Measurements from ENCODE around the gene SMAD9. TPM values are rescaled to one million over a fixed set of nuclear protein-coding genes. Genes with fewer than 3 reads are reported as not detected.
"Not testable (repeated sequence)": the region's sequence is repeated elsewhere in the genome, so short reads cannot be mapped to it uniquely, and the experiment has no call there.

The SMAD9 gene
- total RNA-seq, 3 donors from 2014 or later (not counting 1 experiment from before 2014, with no cell fraction given) = not detected

- Histone ChIP-seq H3K36me3 (ENCODE audit: control insufficient read depth, insufficient read depth, low read length) (no peaks in the 10 kb centered on the region), H3K4me1 (ENCODE audit: control insufficient read depth, insufficient read depth, low read length) (no peaks in the 10 kb centered on the region), H3K27me3 (ENCODE audit: control insufficient read depth, insufficient read depth, low read length) (no peaks in the 10 kb centered on the region), H3K4me3 (ENCODE audit: low read length) (no peak overlapping the region), H3K27ac (ENCODE audit: low read length) (no peak overlapping the region), H3K9me3 (ENCODE audit: control insufficient read depth, insufficient read depth, low read length) (no peaks in the 10 kb centered on the region)
- Mint-ChIP-seq H3K27ac (no peak overlapping the region), H3K4me1 (no peaks in the 10 kb centered on the region), H3K4me3 (no peak overlapping the region), H3K36me3 (no peaks in the 10 kb centered on the region), H3K9me3 (no peaks in the 10 kb centered on the region), H3K27me3 (ENCODE audit: low read depth in 2 of 2) (peaks cover 8 to 21% of the 10 kb centered on the region in 2 donors)
- ATAC-seq (no peak), DNase-seq (no peak)
- no peak for TF ChIP-seq CTCF (IDR thresholded peaks at IDR 0.05)
- intact Hi-C loops (cut with micrococcal nuclease) = no loop called here
- WGBS (ENCODE audit: insufficient coverage) = 62% methylated on average over 8 of the region's 9 CpGs
Measured at GRCh38 chr13:36887758-36888521, 32.1 kb downstream of the SMAD9 start.

GRCh38 chr13:36885901-36886300, 34.1 kb downstream of the SMAD9 start:
- 91% methylated on average over 6 of the region's 6 CpGs for WGBS (ENCODE audit: insufficient coverage)
- Histone ChIP-seq H3K4me1 (ENCODE audit: control insufficient read depth, insufficient read depth, low read length) (no peaks in the 10 kb centered on the region), H3K27ac (ENCODE audit: low read length) (no peak overlapping the region), H3K9me3 (ENCODE audit: control insufficient read depth, insufficient read depth, low read length) (no peaks in the 10 kb centered on the region), H3K27me3 (ENCODE audit: control insufficient read depth, insufficient read depth, low read length) (no peaks in the 10 kb centered on the region), H3K4me3 (ENCODE audit: low read length) (no peak overlapping the region), H3K36me3 (ENCODE audit: control insufficient read depth, insufficient read depth, low read length) (no peaks in the 10 kb centered on the region)
- intact Hi-C loops (cut with micrococcal nuclease) = no loop called here
- no peaks in the 10 kb centered on the region for H3K36me3 Mint-ChIP-seq
- H3K27me3 Mint-ChIP-seq (ENCODE audit: low read depth in 2 of 2) = peaks cover 8 to 18% of the 10 kb centered on the region in 2 donors
- H3K4me3 Mint-ChIP-seq = no peak overlapping the region
- H3K9me3 Mint-ChIP-seq = no peaks in the 10 kb centered on the region
- TF ChIP-seq CTCF (IDR thresholded peaks at IDR 0.05) = no peak
- H3K27ac Mint-ChIP-seq = no peak overlapping the region
- ATAC-seq (no peak), DNase-seq (no peak)
- H3K4me1 Mint-ChIP-seq = no peaks in the 10 kb centered on the region

GRCh38 chr13:36884235-36884634, 35.8 kb downstream of the SMAD9 start:
- Mint-ChIP-seq H3K4me1 (no peaks in the 10 kb centered on the region), H3K4me3 (no peak overlapping the region), H3K36me3 (no peaks in the 10 kb centered on the region), H3K9me3 (no peaks in the 10 kb centered on the region), H3K27ac (no peak overlapping the region), H3K27me3 (ENCODE audit: low read depth in 2 of 2) (peaks cover 10 to 18% of the 10 kb centered on the region in 2 donors)
- Histone ChIP-seq H3K36me3 (ENCODE audit: control insufficient read depth, insufficient read depth, low read length) (no peaks in the 10 kb centered on the region), H3K4me3 (ENCODE audit: low read length) (no peak overlapping the region), H3K27me3 (ENCODE audit: control insufficient read depth, insufficient read depth, low read length) (no peaks in the 10 kb centered on the region), H3K9me3 (ENCODE audit: control insufficient read depth, insufficient read depth, low read length) (no peaks in the 10 kb centered on the region), H3K4me1 (ENCODE audit: control insufficient read depth, insufficient read depth, low read length) (no peaks in the 10 kb centered on the region), H3K27ac (ENCODE audit: low read length) (no peak overlapping the region)
- intact Hi-C loops (cut with micrococcal nuclease) = no loop called here
- 90% methylated on average over 6 of the region's 6 CpGs for WGBS (ENCODE audit: insufficient coverage)
- no peak for TF ChIP-seq CTCF (IDR thresholded peaks at IDR 0.05)
- DNase-seq (no peak), ATAC-seq (no peak)

GRCh38 chr13:36883824-36884223, 36.2 kb downstream of the SMAD9 start:
- intact Hi-C loops (cut with micrococcal nuclease) = no loop called here
- no peaks in the 10 kb centered on the region for H3K36me3 ChIP-seq (ENCODE audit: control insufficient read depth, insufficient read depth, low read length)
- WGBS (ENCODE audit: insufficient coverage) = 81% methylated on average over 6 of the region's 6 CpGs
- Mint-ChIP-seq H3K27me3 (ENCODE audit: low read depth in 2 of 2) (peaks cover 14 to 20% of the 10 kb centered on the region in 2 donors), H3K4me3 (no peak overlapping the region), H3K36me3 (no peaks in the 10 kb centered on the region), H3K4me1 (no peaks in the 10 kb centered on the region), H3K27ac (no peak overlapping the region), H3K9me3 (no peaks in the 10 kb centered on the region)
- H3K4me3 ChIP-seq (ENCODE audit: low read length) = no peak overlapping the region
- no peaks in the 10 kb centered on the region for H3K9me3 ChIP-seq (ENCODE audit: control insufficient read depth, insufficient read depth, low read length)
- no peaks in the 10 kb centered on the region for H3K4me1 ChIP-seq (ENCODE audit: control insufficient read depth, insufficient read depth, low read length)
- no peak for DNase-seq
- no peaks in the 10 kb centered on the region for H3K27me3 ChIP-seq (ENCODE audit: control insufficient read depth, insufficient read depth, low read length)
- ATAC-seq = no peak
- TF ChIP-seq CTCF (IDR thresholded peaks at IDR 0.05) = no peak
- no peak overlapping the region for H3K27ac ChIP-seq (ENCODE audit: low read length)

- H3K9me3 Mint-ChIP-seq; H3K27ac Mint-ChIP-seq; H3K4me3 ChIP-seq (ENCODE audit: low read length); H3K9me3 ChIP-seq (ENCODE audit: control insufficient read depth, insufficient read depth, low read length); H3K27me3 ChIP-seq (ENCODE audit: control insufficient read depth, insufficient read depth, low read length); intact Hi-C loops (cut with micrococcal nuclease); DNase-seq; H3K4me1 Mint-ChIP-seq; H3K4me1 ChIP-seq (ENCODE audit: control insufficient read depth, insufficient read depth, low read length); H3K27ac ChIP-seq (ENCODE audit: low read length); H3K36me3 ChIP-seq (ENCODE audit: control insufficient read depth, insufficient read depth, low read length); H3K36me3 Mint-ChIP-seq; H3K4me3 Mint-ChIP-seq; ATAC-seq: not testable (repeated sequence)
- H3K27me3 Mint-ChIP-seq (ENCODE audit: low read depth in 2 of 2) = peaks cover 16% of the 10 kb centered on the region in 2 donors
- WGBS (ENCODE audit: insufficient coverage) = 87% methylated on average over 5 of the region's 5 CpGs
Measured at GRCh38 chr13:36883392-36883791, 36.6 kb downstream of the SMAD9 start.
